ENCODE data around the gene FAR1.
A peak's percentile ranks its signal among the peaks of the same experiment; 100 is the strongest.
"Not testable (repeated sequence)": the region's sequence is repeated elsewhere in the genome, so short reads cannot be mapped to it uniquely, and the experiment has no call there.

FAR1 gene

GRCh38 chr11:13644997-13645687 is 23.3 kb upstream of the FAR1 start:
- no peaks in the 10 kb centered on the region for H3K4me1 ChIP-seq (ENCODE audit: control insufficient read depth in 2 of 2, insufficient read depth in 2 of 2, low read length in 2 of 2)
- H3K27me3 ChIP-seq (ENCODE audit: control insufficient read depth in 2 of 2, insufficient read depth in 2 of 2, low read length in 2 of 2), result no peaks in the 10 kb centered on the region
- no peak overlapping the region for H3K4me3 ChIP-seq (ENCODE audit: low read length in 2 of 2)
- H3K9ac ChIP-seq (ENCODE audit: low read depth in 1 of 2, low read length in 2 of 2), result no peak overlapping the region
- H3K27ac ChIP-seq (ENCODE audit: low read depth in 2 of 2, low read length in 2 of 2), result no peak overlapping the region
- no peaks in the 10 kb centered on the region for H3K9me3 ChIP-seq (ENCODE audit: control insufficient read depth in 2 of 2, low read length in 2 of 2)
- H3K36me3 ChIP-seq (ENCODE audit: control insufficient read depth in 2 of 2, insufficient read depth in 2 of 2, low read length in 2 of 2), result no peaks in the 10 kb centered on the region

- Histone ChIP-seq H3K9ac (ENCODE audit: low read depth in 1 of 2, low read length in 2 of 2) (no peak overlapping the region), H3K27ac (ENCODE audit: low read depth in 2 of 2, low read length in 2 of 2) (no peak overlapping the region), H3K9me3 (ENCODE audit: control insufficient read depth in 2 of 2, low read length in 2 of 2) (no peaks in the 10 kb centered on the region), H3K4me3 (ENCODE audit: low read length in 2 of 2) (no peak overlapping the region), H3K27me3 (ENCODE audit: control insufficient read depth in 2 of 2, insufficient read depth in 2 of 2, low read length in 2 of 2) (no peaks in the 10 kb centered on the region), H3K36me3 (ENCODE audit: control insufficient read depth in 2 of 2, insufficient read depth in 2 of 2, low read length in 2 of 2) (no peaks in the 10 kb centered on the region), H3K4me1 (ENCODE audit: control insufficient read depth in 2 of 2, insufficient read depth in 2 of 2, low read length in 2 of 2) (no peaks in the 10 kb centered on the region)
These were observed 21.1 kb upstream of the FAR1 start for GRCh38 chr11:13647391-13647790.

GRCh38 chr11:13649619-13650018 is 18.8 kb upstream of the FAR1 start:
- H3K36me3 ChIP-seq (ENCODE audit: control insufficient read depth in 2 of 2, insufficient read depth in 2 of 2, low read length in 2 of 2), result no peaks in the 10 kb centered on the region
- no peaks in the 10 kb centered on the region for H3K4me1 ChIP-seq (ENCODE audit: control insufficient read depth in 2 of 2, insufficient read depth in 2 of 2, low read length in 2 of 2)
- H3K27ac ChIP-seq (ENCODE audit: low read depth in 2 of 2, low read length in 2 of 2), result no peak overlapping the region
- H3K9ac ChIP-seq (ENCODE audit: low read depth in 1 of 2, low read length in 2 of 2), result no peak overlapping the region
- no peaks in the 10 kb centered on the region for H3K27me3 ChIP-seq (ENCODE audit: control insufficient read depth in 2 of 2, insufficient read depth in 2 of 2, low read length in 2 of 2)
- no peak overlapping the region for H3K4me3 ChIP-seq (ENCODE audit: low read length in 2 of 2)
- no peaks in the 10 kb centered on the region for H3K9me3 ChIP-seq (ENCODE audit: control insufficient read depth in 2 of 2, low read length in 2 of 2)

GRCh38 chr11:13651515-13651914 is 17.0 kb upstream of the FAR1 start:
- not testable (repeated sequence) for H3K27ac ChIP-seq (ENCODE audit: low read depth in 2 of 2, low read length in 2 of 2)

GRCh38 chr11:13661074-13661623 is 7.3 kb upstream of the FAR1 start:
- Histone ChIP-seq H3K9ac (ENCODE audit: low read depth in 1 of 2, low read length in 2 of 2) (no peak overlapping the region), H3K36me3 (ENCODE audit: control insufficient read depth in 2 of 2, insufficient read depth in 2 of 2, low read length in 2 of 2) (no peaks in the 10 kb centered on the region), H3K9me3 (ENCODE audit: control insufficient read depth in 2 of 2, low read length in 2 of 2) (peaks cover 0 to 7% of the 10 kb centered on the region in 2 donors)

More at GRCh38 chr11:13651515-13651914, 17.0 kb upstream of the FAR1 start:
- not testable (repeated sequence) for H3K36me3 ChIP-seq (ENCODE audit: control insufficient read depth in 2 of 2, insufficient read depth in 2 of 2, low read length in 2 of 2); H3K4me1 ChIP-seq (ENCODE audit: control insufficient read depth in 2 of 2, insufficient read depth in 2 of 2, low read length in 2 of 2); H3K9me3 ChIP-seq (ENCODE audit: control insufficient read depth in 2 of 2, low read length in 2 of 2); H3K27me3 ChIP-seq (ENCODE audit: control insufficient read depth in 2 of 2, insufficient read depth in 2 of 2, low read length in 2 of 2); H3K9ac ChIP-seq (ENCODE audit: low read depth in 1 of 2, low read length in 2 of 2); H3K4me3 ChIP-seq (ENCODE audit: low read length in 2 of 2)

GRCh38 chr11:13663631-13664071 is 4.8 kb upstream of the FAR1 start:
- H3K4me1 ChIP-seq (ENCODE audit: control insufficient read depth in 2 of 2, insufficient read depth in 2 of 2, low read length in 2 of 2), result peaks cover 0 to 17% of the 10 kb centered on the region in 2 donors
- H3K4me3 ChIP-seq (ENCODE audit: low read length in 2 of 2), result no peak overlapping the region
- H3K27me3 ChIP-seq (ENCODE audit: control insufficient read depth in 2 of 2, insufficient read depth in 2 of 2, low read length in 2 of 2), result no peaks in the 10 kb centered on the region
- no peak overlapping the region for H3K9ac ChIP-seq (ENCODE audit: low read depth in 1 of 2, low read length in 2 of 2)
- H3K9me3 ChIP-seq (ENCODE audit: control insufficient read depth in 2 of 2, low read length in 2 of 2), result peaks cover 0 to 7% of the 10 kb centered on the region in 2 donors
- H3K27ac ChIP-seq (ENCODE audit: low read depth in 2 of 2, low read length in 2 of 2), result peak overlapping the region; percentile 60 to 80
- H3K36me3 ChIP-seq (ENCODE audit: control insufficient read depth in 2 of 2, insufficient read depth in 2 of 2, low read length in 2 of 2), result no peaks in the 10 kb centered on the region

More at GRCh38 chr11:13661074-13661623, 7.3 kb upstream of the FAR1 start:
- H3K27ac ChIP-seq (ENCODE audit: low read depth in 2 of 2, low read length in 2 of 2), result no peak overlapping the region
- peaks cover 0 to 10% of the 10 kb centered on the region in 2 donors for H3K4me1 ChIP-seq (ENCODE audit: control insufficient read depth in 2 of 2, insufficient read depth in 2 of 2, low read length in 2 of 2)
- H3K27me3 ChIP-seq (ENCODE audit: control insufficient read depth in 2 of 2, insufficient read depth in 2 of 2, low read length in 2 of 2), result no peaks in the 10 kb centered on the region
- H3K4me3 ChIP-seq (ENCODE audit: low read length in 2 of 2), result no peak overlapping the region

GRCh38 chr11:13664351-13664750 is 4.1 kb upstream of the FAR1 start:
- peak overlapping the region; percentile 60 to 80 for H3K27ac ChIP-seq (ENCODE audit: low read depth in 2 of 2, low read length in 2 of 2)
- peaks cover 0 to 19% of the 10 kb centered on the region in 2 donors for H3K4me1 ChIP-seq (ENCODE audit: control insufficient read depth in 2 of 2, insufficient read depth in 2 of 2, low read length in 2 of 2)
- H3K27me3 ChIP-seq (ENCODE audit: control insufficient read depth in 2 of 2, insufficient read depth in 2 of 2, low read length in 2 of 2), result no peaks in the 10 kb centered on the region
- H3K36me3 ChIP-seq (ENCODE audit: control insufficient read depth in 2 of 2, insufficient read depth in 2 of 2, low read length in 2 of 2), result no peaks in the 10 kb centered on the region
- H3K4me3 ChIP-seq (ENCODE audit: low read length in 2 of 2), result no peak overlapping the region
- H3K9ac ChIP-seq (ENCODE audit: low read depth in 1 of 2, low read length in 2 of 2), result no peak overlapping the region
- peaks cover 0 to 5% of the 10 kb centered on the region in 2 donors for H3K9me3 ChIP-seq (ENCODE audit: control insufficient read depth in 2 of 2, low read length in 2 of 2)

- Histone ChIP-seq H3K27me3 (ENCODE audit: control insufficient read depth in 2 of 2, insufficient read depth in 2 of 2, low read length in 2 of 2) (no peaks in the 10 kb centered on the region), H3K9ac (ENCODE audit: low read depth in 1 of 2, low read length in 2 of 2) (no peak overlapping the region), H3K4me3 (ENCODE audit: low read length in 2 of 2) (no peak overlapping the region), H3K27ac (ENCODE audit: low read depth in 2 of 2, low read length in 2 of 2) (no peak overlapping the region), H3K4me1 (ENCODE audit: control insufficient read depth in 2 of 2, insufficient read depth in 2 of 2, low read length in 2 of 2) (peaks cover 7 to 37% of the 10 kb centered on the region in 2 donors), H3K36me3 (ENCODE audit: control insufficient read depth in 2 of 2, insufficient read depth in 2 of 2, low read length in 2 of 2) (no peaks in the 10 kb centered on the region), H3K9me3 (ENCODE audit: control insufficient read depth in 2 of 2, low read length in 2 of 2) (no peaks in the 10 kb centered on the region)
These were observed 1.8 kb upstream of the FAR1 start for GRCh38 chr11:13666708-13667107.

- H3K36me3 ChIP-seq (ENCODE audit: control insufficient read depth in 2 of 2, insufficient read depth in 2 of 2, low read length in 2 of 2), result no peaks in the 10 kb centered on the region
- H3K9me3 ChIP-seq (ENCODE audit: control insufficient read depth in 2 of 2, low read length in 2 of 2), result no peaks in the 10 kb centered on the region
- peak overlapping the region in 1 of 2 donors; percentile 84 for H3K4me3 ChIP-seq (ENCODE audit: low read length in 2 of 2)
- H3K9ac ChIP-seq (ENCODE audit: low read depth in 1 of 2, low read length in 2 of 2), result peak overlapping the region in 1 of 2 donors; percentile 92
- H3K27me3 ChIP-seq (ENCODE audit: control insufficient read depth in 2 of 2, insufficient read depth in 2 of 2, low read length in 2 of 2), result no peaks in the 10 kb centered on the region
- H3K27ac ChIP-seq (ENCODE audit: low read depth in 2 of 2, low read length in 2 of 2), result no peak overlapping the region
- peaks cover 7 to 36% of the 10 kb centered on the region in 2 donors for H3K4me1 ChIP-seq (ENCODE audit: control insufficient read depth in 2 of 2, insufficient read depth in 2 of 2, low read length in 2 of 2)
These were observed 1.2 kb upstream of the FAR1 start for GRCh38 chr11:13667245-13667644.

- Histone ChIP-seq H3K27me3 (ENCODE audit: control insufficient read depth in 2 of 2, insufficient read depth in 2 of 2, low read length in 2 of 2) (no peaks in the 10 kb centered on the region), H3K9me3 (ENCODE audit: control insufficient read depth in 2 of 2, low read length in 2 of 2) (no peaks in the 10 kb centered on the region), H3K27ac (ENCODE audit: low read depth in 2 of 2, low read length in 2 of 2) (peak overlapping the region; percentile 90 to 94), H3K36me3 (ENCODE audit: control insufficient read depth in 2 of 2, insufficient read depth in 2 of 2, low read length in 2 of 2) (no peaks in the 10 kb centered on the region), H3K4me3 (ENCODE audit: low read length in 2 of 2) (peak overlapping the region; percentile 84 to 89), H3K4me1 (ENCODE audit: control insufficient read depth in 2 of 2, insufficient read depth in 2 of 2, low read length in 2 of 2) (peaks cover 10 to 31% of the 10 kb centered on the region in 2 donors), H3K9ac (ENCODE audit: low read depth in 1 of 2, low read length in 2 of 2) (peak overlapping the region; percentile 87 to 92)
These were observed 720 bp upstream of the FAR1 start for GRCh38 chr11:13667795-13668101.

Measured in mucosa of rectum (tissue), 2 donors.